Activated CD4-positive, alpha-beta T cell treated with anti-CD3 and anti-CD28 coated beads for 36 hours (primary cell): Measurements from ENCODE around the gene TNIK. TPM values are rescaled to one million over a fixed set of nuclear protein-coding genes. Genes with fewer than 3 reads are reported as not detected.

ENCODE experiments used
- ATAC-seq: fragments of 200-7000 bp; cut with Tn5 transposase; one replicate; pipeline ENCODE4 v1.10.0; 2021; ENCODE audit warnings: mild to moderate bottlenecking, moderate library complexity
- CTCF ChIA-PET: fragments of 350-600 bp; sonication (Branson Sonifier 250); formaldehyde crosslinking; loops from one replicate; lab custom pipeline; 2021; ENCODE audit warnings: antibody characterized with exemption; lab: Charles Lee
- POLR2A ChIA-PET: fragments of 350-600 bp; sonication (Branson Sonifier 250); formaldehyde crosslinking; loops from one replicate; lab custom pipeline; 2021; ENCODE audit warnings: antibody characterized with exemption, inconsistent platforms; lab: Charles Lee
- DNase-seq: peaks from one replicate; pipeline ENCODE4 v3.0.0-alpha.2; 2020
- H3K27ac Mint-ChIP-seq: one replicate; pipeline ENCODE4 v1.8.0; 2021; ENCODE audit warnings: mixed read lengths
- H3K27me3 Mint-ChIP-seq: one replicate; pipeline ENCODE4 v1.8.0; 2021; ENCODE audit warnings: mixed read lengths
- H3K36me3 Mint-ChIP-seq: one replicate; pipeline ENCODE4 v1.8.0; 2021; ENCODE audit warnings: low read depth, mixed read lengths
- H3K4me1 Mint-ChIP-seq: one replicate; pipeline ENCODE4 v1.8.0; 2021; ENCODE audit warnings: mixed read lengths
- H3K4me3 Mint-ChIP-seq: one replicate; pipeline ENCODE4 v1.8.0; 2021; ENCODE audit warnings: mild to moderate bottlenecking, moderate library complexity, mixed read lengths
- H3K9me3 Mint-ChIP-seq: one replicate; pipeline ENCODE4 v1.8.0; 2021; ENCODE audit warnings: low read depth, mixed read lengths
- intact Hi-C, 2 experiments: fragments of 100-400 bp; cut with DNase I in 1 of 2; cut with micrococcal nuclease in 1 of 2; formaldehyde crosslinking; loops; one replicate each; pipeline versions ENCODE4 v1.14.2 to v1.15.1; 2022 to 2024; cut with DNase I, micrococcal nuclease
- total RNA-seq, 2 experiments: library from RNA; stranded (reverse); gene quantifications; one replicate each; pipeline ENCODE4 v1.2.3, GENCODE V29; 2021

TNIK gene
- total RNA-seq, 2 experiments from 2014 or later: 28.8 to 34.2 TPM

GRCh38 chr3:171491361-171491760, 31.2 kb upstream of the TNIK start:
- H3K27ac Mint-ChIP-seq: peak overlapping the region; percentile 88
- POLR2A ChIA-PET: no interaction called here
- ATAC-seq (peak; percentile 57), DNase-seq (no peak)
- peaks cover 2% of the 10 kb centered on the region for H3K36me3 Mint-ChIP-seq
- H3K27me3 Mint-ChIP-seq: no peaks in the 10 kb centered on the region
- H3K9me3 Mint-ChIP-seq: no peaks in the 10 kb centered on the region
- H3K4me1 Mint-ChIP-seq: peaks cover 47% of the 10 kb centered on the region
- peak overlapping the region; percentile 60 for H3K4me3 Mint-ChIP-seq
- CTCF ChIA-PET: interaction anchor here (0.6 to 1.6 kb wide), 2 partner anchors 328 to 1040 kb away, joined by 3 to 4 read pairs; no protein-coding TSS in a partner anchor
- intact Hi-C loops: loop anchor here (1.0 to 5.0 kb wide), 3 partner anchors 11 to 71 kb away; no protein-coding TSS in a partner anchor

GRCh38 chr3:171490901-171491300, 30.7 kb upstream of the TNIK start:
- Mint-ChIP-seq H3K27ac (peak overlapping the region; percentile 88), H3K4me1 (peaks cover 47% of the 10 kb centered on the region), H3K4me3 (peak overlapping the region; percentile 60), H3K27me3 (no peaks in the 10 kb centered on the region), H3K9me3 (no peaks in the 10 kb centered on the region), H3K36me3 (peaks cover 2% of the 10 kb centered on the region)
- ATAC-seq: no peak
- intact Hi-C loops: loop anchor here (1.0 to 5.0 kb wide), 3 partner anchors 11 to 71 kb away; no protein-coding TSS in a partner anchor
- DNase-seq: no peak
- ChIA-PET POLR2A (no interaction called here), CTCF (interaction anchor here (0.7 to 1.6 kb wide), 2 partner anchors 13 to 328 kb away, joined by 3 to 4 read pairs; no protein-coding TSS in a partner anchor)

GRCh38 chr3:171489348-171489747, 29.1 kb upstream of the TNIK start:
- CTCF ChIA-PET: no interaction called here
- intact Hi-C loops: no loop called here
- H3K4me1 Mint-ChIP-seq: peaks cover 39% of the 10 kb centered on the region
- H3K9me3 Mint-ChIP-seq: no peaks in the 10 kb centered on the region
- no peak overlapping the region for H3K27ac Mint-ChIP-seq
- peak; percentile 57 for ATAC-seq
- DNase-seq: no peak
- no peak overlapping the region for H3K4me3 Mint-ChIP-seq
- POLR2A ChIA-PET: no interaction called here
- no peaks in the 10 kb centered on the region for H3K27me3 Mint-ChIP-seq
- peaks cover 2% of the 10 kb centered on the region for H3K36me3 Mint-ChIP-seq

- Mint-ChIP-seq H3K4me3 (no peak overlapping the region), H3K36me3 (peaks cover 2% of the 10 kb centered on the region), H3K27me3 (no peaks in the 10 kb centered on the region), H3K4me1 (peaks cover 30% of the 10 kb centered on the region), H3K9me3 (no peaks in the 10 kb centered on the region), H3K27ac (no peak overlapping the region)
- ATAC-seq (no peak), DNase-seq (no peak)
- intact Hi-C loops: no loop called here
- POLR2A ChIA-PET: no interaction called here
- CTCF ChIA-PET: no interaction called here
Observed at GRCh38 chr3:171488479-171488878, 28.3 kb upstream of the TNIK start.

GRCh38 chr3:171487382-171487781, 27.2 kb upstream of the TNIK start:
- Mint-ChIP-seq H3K27ac (no peak overlapping the region), H3K9me3 (no peaks in the 10 kb centered on the region), H3K4me1 (peaks cover 24% of the 10 kb centered on the region), H3K4me3 (no peak overlapping the region), H3K36me3 (no peaks in the 10 kb centered on the region), H3K27me3 (no peaks in the 10 kb centered on the region)
- POLR2A ChIA-PET: no interaction called here
- ATAC-seq (no peak), DNase-seq (no peak)
- intact Hi-C loops: no loop called here
- CTCF ChIA-PET: no interaction called here

- intact Hi-C loops: no loop called here
- Mint-ChIP-seq H3K4me1 (peaks cover 17% of the 10 kb centered on the region), H3K27ac (no peak overlapping the region), H3K36me3 (no peaks in the 10 kb centered on the region), H3K4me3 (no peak overlapping the region), H3K9me3 (no peaks in the 10 kb centered on the region), H3K27me3 (no peaks in the 10 kb centered on the region)
- DNase-seq (no peak), ATAC-seq (peak; percentile 30)
- CTCF ChIA-PET: interaction anchor here (1.4 kb wide), 1 partner anchor 11 kb away, joined by 3 read pairs; no protein-coding TSS in a partner anchor
- POLR2A ChIA-PET: no interaction called here
Observed at GRCh38 chr3:171485338-171485737, 25.1 kb upstream of the TNIK start.

- intact Hi-C loops: no loop called here
Observed at GRCh38 chr3:171481011-171481410, 20.8 kb upstream of the TNIK start.

GRCh38 chr3:171480526-171480925, 20.3 kb upstream of the TNIK start:
- Mint-ChIP-seq H3K27me3 (no peaks in the 10 kb centered on the region), H3K4me3 (peak overlapping the region; percentile 0), H3K4me1 (peaks cover 15% of the 10 kb centered on the region), H3K9me3 (no peaks in the 10 kb centered on the region), H3K27ac (peak overlapping the region; percentile 59), H3K36me3 (no peaks in the 10 kb centered on the region)
- intact Hi-C loops: loop anchor here (1.0 kb wide), 2 partner anchors 11 to 20 kb away; partner anchors contain the start of gene TNIK (in 1 of the 2)
- ATAC-seq (peak; percentile 82), DNase-seq (no peak)
- POLR2A ChIA-PET: no interaction called here
- CTCF ChIA-PET: interaction anchor here (1.5 kb wide), 1 partner anchor 9 kb away, joined by 4 read pairs; no protein-coding TSS in a partner anchor

More at GRCh38 chr3:171481011-171481410, 20.8 kb upstream of the TNIK start:
- Mint-ChIP-seq H3K9me3 (no peaks in the 10 kb centered on the region), H3K4me3 (peak overlapping the region; percentile 0), H3K27me3 (no peaks in the 10 kb centered on the region), H3K27ac (peak overlapping the region; percentile 59), H3K36me3 (no peaks in the 10 kb centered on the region), H3K4me1 (peaks cover 15% of the 10 kb centered on the region)
- ChIA-PET CTCF (interaction anchor here (1.5 kb wide), 1 partner anchor 9 kb away, joined by 4 read pairs; no protein-coding TSS in a partner anchor), POLR2A (no interaction called here)
- ATAC-seq (peak; percentile 11), DNase-seq (no peak)

- no peak for ATAC-seq
- intact Hi-C loops: no loop called here
- no peaks in the 10 kb centered on the region for H3K36me3 Mint-ChIP-seq
- H3K4me1 Mint-ChIP-seq: peaks cover 15% of the 10 kb centered on the region
- ChIA-PET CTCF (interaction anchor here (0.7 kb wide), 1 partner anchor 268 kb away, joined by 3 read pairs; no protein-coding TSS in a partner anchor), POLR2A (no interaction called here)
- H3K9me3 Mint-ChIP-seq: no peaks in the 10 kb centered on the region
- no peak overlapping the region for H3K27ac Mint-ChIP-seq
- no peak for DNase-seq
- no peaks in the 10 kb centered on the region for H3K27me3 Mint-ChIP-seq
- H3K4me3 Mint-ChIP-seq: no peak overlapping the region
Observed at GRCh38 chr3:171476532-171477102, 16.4 kb upstream of the TNIK start.

GRCh38 chr3:171472552-171472951, 12.3 kb upstream of the TNIK start:
- Mint-ChIP-seq H3K27me3 (no peaks in the 10 kb centered on the region), H3K27ac (no peak overlapping the region), H3K9me3 (no peaks in the 10 kb centered on the region), H3K4me1 (no peaks in the 10 kb centered on the region), H3K4me3 (no peak overlapping the region), H3K36me3 (no peaks in the 10 kb centered on the region)
- ChIA-PET POLR2A (no interaction called here), CTCF (interaction anchor here (0.8 to 1.5 kb wide), 4 partner anchors 8 to 309 kb away, joined by 3 to 5 read pairs (median 4); no protein-coding TSS in a partner anchor)
- no peak for DNase-seq
- no peak for ATAC-seq
- intact Hi-C loops: no loop called here

- no peaks in the 10 kb centered on the region for H3K9me3 Mint-ChIP-seq
- CTCF ChIA-PET: interaction anchor here (1.6 kb wide), 1 partner anchor 30 kb away, joined by 4 read pairs; no protein-coding TSS in a partner anchor
Observed at GRCh38 chr3:171470714-171471227, 10.6 kb upstream of the TNIK start.

More at GRCh38 chr3:171470714-171471227, 10.6 kb upstream of the TNIK start:
- Mint-ChIP-seq H3K4me1 (peaks cover under 1% of the 10 kb centered on the region), H3K36me3 (peaks cover 2% of the 10 kb centered on the region), H3K27me3 (no peaks in the 10 kb centered on the region), H3K27ac (no peak overlapping the region), H3K4me3 (no peak overlapping the region)
- POLR2A ChIA-PET: no interaction called here
- ATAC-seq (no peak), DNase-seq (no peak)
- intact Hi-C loops: no loop called here
